Mesenteric fat pad (tissue), 1 donor: ENCODE measurements around the gene SETBP1. TPM values are rescaled to one million over a fixed set of nuclear protein-coding genes. Genes with fewer than 3 reads are reported as not detected.

ENCODE experiments used
- DNase-seq: peaks from one replicate; pipeline ENCODE4 v3.0.0-alpha.2; 2020; ENCODE audit warnings: low spot score
- total RNA-seq: library from RNA; stranded (reverse); fragmentation: NEBNext Ultra II Directional; extraction: Animal tissue kit (Norgen Biotek cat#: 25700); gene quantifications from one replicate; pipeline ENCODE4 v1.2.1, GENCODE V29; 2021
- donor health status: DM: yes; HTN: yes; CAD: no.

Gene SETBP1
- total RNA-seq, 1 donor from 2014 or later: 21.6 TPM

- no peak for DNase-seq
Measured at GRCh38 chr18:45015788-45016128, 335.1 kb downstream of the SETBP1 start.

GRCh38 chr18:45019469-45019868 lies 338.8 kb downstream of the SETBP1 start:
- no peak for DNase-seq

- no peak for DNase-seq
Measured at GRCh38 chr18:45023519-45023918, 342.8 kb downstream of the SETBP1 start.

- no peak for DNase-seq
Measured at GRCh38 chr18:45024357-45025088, 343.8 kb downstream of the SETBP1 start.

GRCh38 chr18:45025089-45025450 lies 344.4 kb downstream of the SETBP1 start:
- DNase-seq: no peak

- no peak for DNase-seq
Measured at GRCh38 chr18:45026162-45026561, 345.5 kb downstream of the SETBP1 start.

- no peak for DNase-seq
Measured at GRCh38 chr18:45034179-45034578, 353.5 kb downstream of the SETBP1 start.

GRCh38 chr18:45037618-45038017 lies 356.9 kb downstream of the SETBP1 start:
- DNase-seq: no peak

GRCh38 chr18:45039376-45039775 lies 358.7 kb downstream of the SETBP1 start:
- no peak for DNase-seq

- DNase-seq: no peak
Measured at GRCh38 chr18:45040879-45041278, 360.2 kb downstream of the SETBP1 start.

- no peak for DNase-seq
Measured at GRCh38 chr18:45044787-45045186, 364.1 kb downstream of the SETBP1 start.

- no peak for DNase-seq
Measured at GRCh38 chr18:45046228-45046627, 365.5 kb downstream of the SETBP1 start.

GRCh38 chr18:45046961-45047360 lies 366.3 kb downstream of the SETBP1 start:
- no peak for DNase-seq

GRCh38 chr18:45049578-45050319 lies 369.1 kb downstream of the SETBP1 start:
- no peak for DNase-seq

GRCh38 chr18:45050712-45051601 lies 370.3 kb downstream of the SETBP1 start:
- no peak for DNase-seq

- DNase-seq: no peak
Measured at GRCh38 chr18:45054636-45055035, 373.9 kb downstream of the SETBP1 start.

GRCh38 chr18:45055811-45056210 lies 375.1 kb downstream of the SETBP1 start:
- no peak for DNase-seq

GRCh38 chr18:45056926-45057325 lies 376.2 kb downstream of the SETBP1 start:
- DNase-seq: no peak

- DNase-seq: no peak
Measured at GRCh38 chr18:45057955-45058600, 377.4 kb downstream of the SETBP1 start.

GRCh38 chr18:45059695-45060094 lies 379.0 kb downstream of the SETBP1 start:
- DNase-seq: no peak

- DNase-seq: no peak
Measured at GRCh38 chr18:45060102-45060501, 379.4 kb downstream of the SETBP1 start.
